HCT116 (cell line): ENCODE data around the gene CAPRIN1. TPM values are rescaled to one million over a fixed set of nuclear protein-coding genes. Genes with fewer than 3 reads are reported as not detected.

Source experiments
- ATAC-seq: fragments of 200-7000 bp; cut with Tn5 transposase; 2 replicates; pipeline ENCODE4 v1.9.1; 2020; ENCODE audit warnings: mild to moderate bottlenecking, moderate library complexity
- BruUV-seq: library from RNA; stranded (reverse); fragments of 400-500 nt; replicated peaks from 2 replicates; lab custom pipeline; 2021; lab: Mats Ljungman, UMichigan
- CTCF ChIA-PET: fragments of 300-600 bp; sonication (Branson Sonifier 250); formaldehyde crosslinking; loops from one replicate; lab custom pipeline; 2021; ENCODE audit warnings: antibody characterized with exemption; lab: Charles Lee
- POLR2A ChIA-PET: fragments of 300-600, 350-600 bp; sonication (Branson Sonifier 250); formaldehyde crosslinking; loops from one replicate; lab custom pipeline; 2021; ENCODE audit warnings: antibody characterized with exemption; lab: Charles Lee
- RAD21 ChIA-PET, 2 experiments: fragments of 300-600 bp; sonication (Branson Sonifier 250); formaldehyde crosslinking; loops; one replicate each; lab custom pipeline; 2023; ENCODE audit warnings: low total read pairs in 2 of 2; ENCODE audit not compliant: uncharacterized antibody in 2 of 2, unreplicated experiment in 2 of 2, low non-redundant PET in 1 of 2; lab: Charles Lee
- DNase-seq: peaks from one replicate; pipeline ENCODE4 v3.0.0-alpha.2; 2010; ENCODE audit warnings: low read depth, low spot score
- H2AFZ ChIP-seq: fragments of 200-600 bp; shearing (Covaris generic), sonication (generic); 2 replicates; pipeline ENCODE4 v1.6.1; 2017; ENCODE audit warnings: low read depth, mixed run types, mixed read lengths, antibody characterized with exemption, low read length; ENCODE audit not compliant: poor library complexity, severe bottlenecking
- H3K27ac ChIP-seq: 2 replicates; pipeline ENCODE4 v1.5.1; 2012; ENCODE audit warnings: low read depth, low read length
- H3K27me3 ChIP-seq: fragments of 200-600 bp; sonication (generic); 2 replicates; pipeline ENCODE4 v1.6.1; 2016; ENCODE audit warnings: mixed run types, low read length, mixed read lengths; ENCODE audit not compliant: insufficient read depth
- H3K36me3 ChIP-seq, 2 experiments: fragments of 200-500 bp in 1 of 2; fragments of 200-600 bp in 1 of 2; sonication (Bioruptor generic) in 1 of 2; sonication (generic) in 1 of 2; 2 replicates each; pipeline versions ENCODE4 v1.5.1 to v1.6.1; 2014 to 2016; ENCODE audit warnings: low read length in 2 of 2, inconsistent platforms in 1 of 2, mixed read lengths in 1 of 2, mixed run types in 1 of 2; ENCODE audit not compliant: insufficient read depth in 2 of 2, control insufficient read depth in 1 of 2
- H3K4me1 ChIP-seq, 2 experiments: fragments of 200-600 bp in 1 of 2; sonication (generic) in 1 of 2; 2 replicates each; pipeline versions ENCODE4 v1.5.1 to v1.6.1; 2012 to 2017; ENCODE audit warnings: low read length in 2 of 2, inconsistent platforms in 1 of 2, mild to moderate bottlenecking in 1 of 2, mixed read lengths in 1 of 2, mixed run types in 1 of 2, moderate library complexity in 1 of 2; ENCODE audit not compliant: insufficient read depth in 2 of 2, control insufficient read depth in 1 of 2
- H3K4me2 ChIP-seq: fragments of 200-600 bp; sonication (generic); 2 replicates; pipeline ENCODE4 v1.6.1; 2017; ENCODE audit warnings: mixed run types, low read length, mixed read lengths
- H3K4me3 ChIP-seq, 2 experiments: fragments of 200-600 bp in 1 of 2; sonication (generic) in 1 of 2; replicated peaks in 1 of 2; 2 replicates each; pipeline ENCODE4 v1.5.1; 2011 to 2016; ENCODE audit warnings: low read length in 2 of 2, control low read depth in 1 of 2, low read depth in 1 of 2, mild to moderate bottlenecking in 1 of 2, mixed read lengths in 1 of 2, mixed run types in 1 of 2
- H3K79me2 ChIP-seq: fragments of 200-600 bp; sonication (generic); 2 replicates; pipeline ENCODE4 v1.6.1; 2017; ENCODE audit warnings: mild to moderate bottlenecking, mixed run types, low read length, moderate library complexity, mixed read lengths; ENCODE audit not compliant: insufficient read depth
- H3K9ac ChIP-seq: fragments of 200-600 bp; sonication (generic); 2 replicates; pipeline ENCODE4 v1.6.1; 2016; ENCODE audit warnings: low read length, mixed read lengths
- H3K9me2 ChIP-seq: fragments of 200-600 bp; sonication (generic), shearing (Covaris generic); 2 replicates; pipeline ENCODE4 v1.6.1; 2017; ENCODE audit warnings: mixed run types, mild to moderate bottlenecking, moderate library complexity; ENCODE audit not compliant: insufficient read depth
- H3K9me3 ChIP-seq, 2 experiments: fragments of 200-500 bp in 1 of 2; fragments of 200-600 bp in 1 of 2; sonication (Bioruptor generic) in 1 of 2; sonication (generic) in 1 of 2; 2 replicates each; pipeline ENCODE4 v1.6.1; 2014 to 2017; ENCODE audit warnings: low read length in 2 of 2, mixed read lengths in 2 of 2, inconsistent platforms in 1 of 2, low read depth in 1 of 2, mild to moderate bottlenecking in 1 of 2, mixed run types in 1 of 2, moderate library complexity in 1 of 2; ENCODE audit not compliant: control insufficient read depth in 1 of 2, insufficient read depth in 1 of 2
- H4K20me1 ChIP-seq: fragments of 200-600 bp; sonication (generic), shearing (Covaris generic); 2 replicates; pipeline ENCODE4 v1.6.1; 2017; ENCODE audit warnings: mixed run types, mild to moderate bottlenecking, moderate library complexity; ENCODE audit not compliant: insufficient read depth
- CEBPB ChIP-seq: IDR thresholded peaks from 2 replicates; pipeline ENCODE4 v1.6.1; 2012; ENCODE audit warnings: low read depth
- CTCF ChIP-seq, 3 experiments: fragments of 200-600 bp in 1 of 3; sonication (generic) in 1 of 3; IDR thresholded peaks in 2 of 3; conservative IDR thresholded peaks in 1 of 3; 2 replicates each; pipeline ENCODE4 v1.5.1; 2012 to 2017; ENCODE audit warnings: low read depth in 2 of 3, low read length in 2 of 3, antibody characterized with exemption in 1 of 3, borderline replicate concordance in 1 of 3, control low read depth in 1 of 3, mild to moderate bottlenecking in 1 of 3, mixed read lengths in 1 of 3, mixed run types in 1 of 3, moderate library complexity in 1 of 3; ENCODE audit not compliant: insufficient read depth in 1 of 3
- ELF1 ChIP-seq: IDR thresholded peaks from 2 replicates; pipeline ENCODE4 v1.6.1; 2012; ENCODE audit warnings: low read depth, borderline replicate concordance
- EZH2 ChIP-seq: fragments of 200-600 bp; sonication (generic); IDR thresholded peaks from 2 replicates; pipeline ENCODE4 v1.6.1; 2017; ENCODE audit warnings: antibody characterized with exemption, mixed run types
- JUND ChIP-seq: IDR thresholded peaks from 2 replicates; pipeline ENCODE4 v1.6.1; 2012
- MAX ChIP-seq: IDR thresholded peaks from 2 replicates; pipeline ENCODE4 v1.6.1; 2012
- REST ChIP-seq: IDR thresholded peaks from 2 replicates; pipeline ENCODE4 v1.6.1; 2012; ENCODE audit warnings: low read depth
- SIN3A ChIP-seq: IDR thresholded peaks from 2 replicates; pipeline ENCODE4 v1.6.1; 2012; ENCODE audit warnings: low read depth
- SP1 ChIP-seq: IDR thresholded peaks from 2 replicates; pipeline ENCODE4 v1.6.1; 2012; ENCODE audit warnings: low read depth
- SRF ChIP-seq: IDR thresholded peaks from 2 replicates; pipeline ENCODE4 v1.6.1; 2012; ENCODE audit warnings: low read depth
- ZBTB33 ChIP-seq: IDR thresholded peaks from 2 replicates; pipeline ENCODE4 v1.6.1; 2011; ENCODE audit warnings: mild to moderate bottlenecking, low read length, moderate library complexity; ENCODE audit not compliant: insufficient replicate concordance; ENCODE audit errors: extremely low read depth
- ZFX ChIP-seq: fragments of 450-650 bp; IDR thresholded peaks from 2 replicates; pipeline ENCODE4 v1.6.1; 2017
- ZNF274 ChIP-seq: fragments of 200-500 bp; sonication (Bioruptor generic); IDR thresholded peaks from 2 replicates; pipeline ENCODE4 v1.6.1; 2014; ENCODE audit warnings: mild to moderate bottlenecking, low read depth, low read length, inconsistent platforms
- intact Hi-C: fragments of 100-400 bp; cut with micrococcal nuclease; formaldehyde crosslinking; loops from 2 replicates; pipeline ENCODE4 v1.10.0; 2022
- total RNA-seq: library from RNA; stranded (reverse); gene quantifications from one replicate; pipeline ENCODE4 v1.2.1, GENCODE V29; 2021; ENCODE audit not compliant: unreplicated experiment

The CAPRIN1 gene
- total RNA-seq, 1 experiment from 2014 or later: 285 TPM

- no peaks in the 10 kb centered on the region for H3K27me3 ChIP-seq
- POLR2A ChIA-PET: no interaction called here
- TF ChIP-seq ELF1 (no peak), ZNF274 (no peak), ZBTB33 (no peak), REST (no peak), SP1 (no peak), EZH2 (no peak), SRF (no peak), ZFX (no peak), CEBPB (no peak), MAX (no peak), CTCF (IDR thresholded peaks at IDR 0.05 in 2 of 3, conservative IDR thresholded peaks at IDR 0.05 in 1 of 3; ENCODE audit: borderline replicate concordance in 1 of 3, insufficient read depth in 1 of 3, low read depth in 2 of 3, low read length in 2 of 3) (no peak), SIN3A (no peak), JUND (no peak)
- H3K9ac ChIP-seq: no peak overlapping the region
- H3K9me2 ChIP-seq: no peaks in the 10 kb centered on the region
- BruUV-seq: no TSS peak
- no peaks in the 10 kb centered on the region for H3K36me3 ChIP-seq
- intact Hi-C loops: no loop called here
- H3K4me1 ChIP-seq: no peaks in the 10 kb centered on the region
- CTCF ChIA-PET: no interaction called here
- no peak overlapping the region for H3K4me3 ChIP-seq
- no peaks in the 10 kb centered on the region for H3K79me2 ChIP-seq
- DNase-seq: no peak
- H3K9me3 ChIP-seq: no peaks in the 10 kb centered on the region
- H2AFZ ChIP-seq: no peak overlapping the region
- no peaks in the 10 kb centered on the region for H4K20me1 ChIP-seq
- no peak for ATAC-seq
- H3K27ac ChIP-seq: no peak overlapping the region
- RAD21 ChIA-PET: no interaction called here
- no peak overlapping the region for H3K4me2 ChIP-seq
Observed at GRCh38 chr11:34012734-34013133, 38.8 kb upstream of the CAPRIN1 start.
